HEK293T (cell line): ENCODE results near the gene DOCK3.

Source experiments
- CTCF ChIA-PET: fragments of 350-600 bp; formaldehyde crosslinking; extraction: SDS; loops from one replicate; lab custom pipeline; 2021; ENCODE audit warnings: antibody characterized with exemption, inconsistent platforms; lab: Yijun Ruan, JAX
- POLR2A ChIA-PET: fragments of 350-600 bp; formaldehyde crosslinking; extraction: SDS; loops from one replicate; lab custom pipeline; 2020; ENCODE audit warnings: antibody characterized with exemption, inconsistent platforms; lab: Yijun Ruan, JAX
- DNase-seq: peaks from one replicate; pipeline ENCODE4 v3.0.0; 2012; ENCODE audit warnings: mixed read lengths; ENCODE audit errors: extremely low spot score
- ARNT ChIP-seq: fragments of 450-650 bp; IDR thresholded peaks from 2 replicates; pipeline ENCODE4 v1.6.1; 2017; ENCODE audit warnings: mild to moderate bottlenecking
- BHLHE40 ChIP-seq: fragments of 450-650 bp; IDR thresholded peaks from 2 replicates; pipeline ENCODE4 v1.6.1; 2016; ENCODE audit warnings: mild to moderate bottlenecking, moderate library complexity, borderline replicate concordance
- CTBP1 ChIP-seq: fragments of 450-650 bp; IDR thresholded peaks from 2 replicates; pipeline ENCODE4 v1.6.1; 2016; ENCODE audit warnings: borderline replicate concordance
- ELF4 ChIP-seq: fragments of 450-650 bp; IDR thresholded peaks from 2 replicates; pipeline ENCODE4 v1.6.1; 2017; ENCODE audit warnings: antibody characterized with exemption
- FOXA1 ChIP-seq: fragments of 450-650 bp; IDR thresholded peaks from 2 replicates; pipeline ENCODE4 v1.6.1; 2016; ENCODE audit warnings: mild to moderate bottlenecking
- FOXK2 ChIP-seq: fragments of 450-650 bp; IDR thresholded peaks from 2 replicates; pipeline ENCODE4 v1.6.1; 2016; ENCODE audit warnings: mild to moderate bottlenecking
- FOXM1 ChIP-seq: fragments of 450-650 bp; IDR thresholded peaks from 2 replicates; pipeline ENCODE4 v1.6.1; 2017; ENCODE audit warnings: mild to moderate bottlenecking, borderline replicate concordance
- HDGF ChIP-seq: fragments of 450-650 bp; IDR thresholded peaks from 2 replicates; pipeline ENCODE4 v1.6.1; 2017; ENCODE audit warnings: antibody characterized with exemption, borderline replicate concordance
- L3MBTL2 ChIP-seq: fragments of 450-650 bp; conservative IDR thresholded peaks from 2 replicates; pipeline ENCODE4 v1.6.1; 2016; ENCODE audit warnings: mild to moderate bottlenecking
- LEF1 ChIP-seq: fragments of 450-650 bp; IDR thresholded peaks from 2 replicates; pipeline ENCODE4 v1.6.1; 2017; ENCODE audit warnings: mild to moderate bottlenecking, borderline replicate concordance
- NFRKB ChIP-seq: fragments of 450-650 bp; IDR thresholded peaks from 2 replicates; pipeline ENCODE4 v1.6.1; 2016; ENCODE audit warnings: mild to moderate bottlenecking, moderate library complexity
- PKNOX1 ChIP-seq: fragments of 450-650 bp; IDR thresholded peaks from 2 replicates; pipeline ENCODE4 v1.6.1; 2016
- SP1 ChIP-seq: fragments of 450-650 bp; IDR thresholded peaks from 2 replicates; pipeline ENCODE4 v1.6.1; 2017
- SUZ12 ChIP-seq: fragments of 450-650 bp; IDR thresholded peaks from 2 replicates; pipeline ENCODE4 v1.6.1; 2016; ENCODE audit warnings: mild to moderate bottlenecking
- TARDBP ChIP-seq: fragments of 450-650 bp; IDR thresholded peaks from 2 replicates; pipeline ENCODE4 v1.6.1; 2016
- ZNF384 ChIP-seq: fragments of 450-650 bp; IDR thresholded peaks from 2 replicates; pipeline ENCODE4 v1.6.1; 2016

DOCK3 gene

DNA sequence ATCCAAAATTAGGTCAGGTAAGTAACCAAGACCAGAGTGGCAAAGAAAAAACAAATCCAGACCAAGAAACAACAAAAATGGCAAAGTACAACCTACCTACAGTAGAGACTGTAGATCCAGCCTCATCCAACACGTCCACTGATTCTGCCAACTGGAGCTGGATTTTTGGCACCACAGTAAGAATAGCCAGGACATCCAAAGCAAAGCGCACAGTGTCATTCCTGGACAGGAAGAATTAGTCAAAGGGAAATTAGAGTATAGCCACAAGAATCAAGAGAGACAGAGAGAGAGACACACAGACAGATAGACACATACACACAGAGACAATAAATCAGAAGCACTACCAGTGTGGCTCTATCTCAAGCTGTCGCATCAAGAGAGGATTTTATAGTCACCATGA, 747.5 kb downstream of the DOCK3 start:
- CTCF ChIA-PET: no interaction called here
- no peak for DNase-seq
- TF ChIP-seq TARDBP (no peak), ARNT (no peak), CTBP1 (no peak), L3MBTL2 (no peak), ELF4 (no peak), ZNF384 (no peak), SP1 (no peak), HDGF (no peak), FOXA1 (no peak), LEF1 (no peak)
- POLR2A ChIA-PET: no interaction called here

DNA sequence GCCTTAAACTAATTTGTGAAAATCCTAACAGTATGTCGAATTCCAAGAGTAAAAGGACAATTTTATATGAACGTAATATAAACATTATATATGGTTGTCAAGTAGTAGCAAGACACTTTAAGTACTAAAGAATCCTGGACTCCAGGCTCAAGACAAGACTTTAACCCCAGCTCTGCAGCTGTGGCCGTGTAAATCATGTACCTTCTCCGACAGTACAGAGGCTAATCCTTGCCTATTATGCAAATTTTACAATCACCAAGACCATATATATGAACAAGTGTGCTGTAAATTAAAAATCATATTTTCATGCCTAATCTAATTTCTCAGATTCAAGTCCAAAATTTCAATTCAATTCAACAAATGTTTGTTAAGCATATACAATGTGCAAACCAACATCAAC, 752.2 kb downstream of the DOCK3 start:
- ChIA-PET CTCF (no interaction called here), POLR2A (interaction anchor here (0.9 kb wide), 1 partner anchor 42 kb away, joined by 3 read pairs; the partner anchor contains the start of gene MANF)
- no peak for TF ChIP-seq BHLHE40
- no peak for TF ChIP-seq FOXK2
- no peak for TF ChIP-seq PKNOX1
- TF ChIP-seq ARNT: no peak
- no peak for TF ChIP-seq SUZ12
- TF ChIP-seq ZNF384: no peak
- no peak for TF ChIP-seq FOXA1
- TF ChIP-seq HDGF: no peak
- no peak for TF ChIP-seq SP1
- no peak for TF ChIP-seq LEF1
- TF ChIP-seq ELF4: no peak
- no peak for TF ChIP-seq NFRKB
- TF ChIP-seq L3MBTL2: no peak
- TF ChIP-seq TARDBP: no peak
- no peak for TF ChIP-seq CTBP1
- no peak for TF ChIP-seq FOXM1
- no peak for DNase-seq

GRCh38 chr3:51429138-51429537, 754.4 kb downstream of the DOCK3 start:
- TF ChIP-seq ELF4 (no peak), FOXM1 (no peak), HDGF (no peak), LEF1 (no peak), SUZ12 (no peak), NFRKB (no peak), BHLHE40 (no peak), SP1 (no peak), CTBP1 (no peak), FOXA1 (no peak), L3MBTL2 (no peak), FOXK2 (no peak), ZNF384 (no peak), TARDBP (no peak), ARNT (no peak)
- no peak for DNase-seq
- CTCF ChIA-PET: interaction anchor here (0.6 kb wide), 1 partner anchor 795 kb away, joined by 4 read pairs; no protein-coding TSS in a partner anchor
- POLR2A ChIA-PET: no interaction called here
